Fibroblast of mammary gland (primary cell): ENCODE measurements around the gene GRK4.
"Not testable (repeated sequence)": the region's sequence is repeated elsewhere in the genome, so short reads cannot be mapped to it uniquely, and the experiment has no call there.

Experiments
- DNase-seq: peaks from one replicate; pipeline ENCODE4 v3.0.0-alpha.2; 2010; ENCODE audit warnings: low read depth
- H3K4me3 ChIP-seq: 2 replicates; pipeline ENCODE4 v1.5.1; 2011; ENCODE audit warnings: low read depth, mild to moderate bottlenecking, low read length, moderate library complexity; ENCODE audit not compliant: control insufficient read depth
- TF ChIP-seq, protein P1 (sequence below): conservative IDR thresholded peaks from 2 replicates; pipeline ENCODE4 v1.5.1; 2011; ENCODE audit warnings: low read depth, low read length, inconsistent platforms; ENCODE audit not compliant: control insufficient read depth, insufficient read depth

The GRK4 gene

GRCh38 chr4:2935762-2936743 is 27.3 kb upstream of the GRK4 start:
- peak; percentile 57 for DNase-seq
- H3K4me3 ChIP-seq, result peak overlapping the region; percentile 73
- TF ChIP-seq, protein P1, sequence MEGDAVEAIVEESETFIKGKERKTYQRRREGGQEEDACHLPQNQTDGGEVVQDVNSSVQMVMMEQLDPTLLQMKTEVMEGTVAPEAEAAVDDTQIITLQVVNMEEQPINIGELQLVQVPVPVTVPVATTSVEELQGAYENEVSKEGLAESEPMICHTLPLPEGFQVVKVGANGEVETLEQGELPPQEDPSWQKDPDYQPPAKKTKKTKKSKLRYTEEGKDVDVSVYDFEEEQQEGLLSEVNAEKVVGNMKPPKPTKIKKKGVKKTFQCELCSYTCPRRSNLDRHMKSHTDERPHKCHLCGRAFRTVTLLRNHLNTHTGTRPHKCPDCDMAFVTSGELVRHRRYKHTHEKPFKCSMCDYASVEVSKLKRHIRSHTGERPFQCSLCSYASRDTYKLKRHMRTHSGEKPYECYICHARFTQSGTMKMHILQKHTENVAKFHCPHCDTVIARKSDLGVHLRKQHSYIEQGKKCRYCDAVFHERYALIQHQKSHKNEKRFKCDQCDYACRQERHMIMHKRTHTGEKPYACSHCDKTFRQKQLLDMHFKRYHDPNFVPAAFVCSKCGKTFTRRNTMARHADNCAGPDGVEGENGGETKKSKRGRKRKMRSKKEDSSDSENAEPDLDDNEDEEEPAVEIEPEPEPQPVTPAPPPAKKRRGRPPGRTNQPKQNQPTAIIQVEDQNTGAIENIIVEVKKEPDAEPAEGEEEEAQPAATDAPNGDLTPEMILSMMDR, result no peak

GRCh38 chr4:2936773-2937145 is 26.6 kb upstream of the GRK4 start:
- no peak overlapping the region for H3K4me3 ChIP-seq
- peak; percentile 89 for DNase-seq
- TF ChIP-seq, protein P1, result no peak

DNA sequence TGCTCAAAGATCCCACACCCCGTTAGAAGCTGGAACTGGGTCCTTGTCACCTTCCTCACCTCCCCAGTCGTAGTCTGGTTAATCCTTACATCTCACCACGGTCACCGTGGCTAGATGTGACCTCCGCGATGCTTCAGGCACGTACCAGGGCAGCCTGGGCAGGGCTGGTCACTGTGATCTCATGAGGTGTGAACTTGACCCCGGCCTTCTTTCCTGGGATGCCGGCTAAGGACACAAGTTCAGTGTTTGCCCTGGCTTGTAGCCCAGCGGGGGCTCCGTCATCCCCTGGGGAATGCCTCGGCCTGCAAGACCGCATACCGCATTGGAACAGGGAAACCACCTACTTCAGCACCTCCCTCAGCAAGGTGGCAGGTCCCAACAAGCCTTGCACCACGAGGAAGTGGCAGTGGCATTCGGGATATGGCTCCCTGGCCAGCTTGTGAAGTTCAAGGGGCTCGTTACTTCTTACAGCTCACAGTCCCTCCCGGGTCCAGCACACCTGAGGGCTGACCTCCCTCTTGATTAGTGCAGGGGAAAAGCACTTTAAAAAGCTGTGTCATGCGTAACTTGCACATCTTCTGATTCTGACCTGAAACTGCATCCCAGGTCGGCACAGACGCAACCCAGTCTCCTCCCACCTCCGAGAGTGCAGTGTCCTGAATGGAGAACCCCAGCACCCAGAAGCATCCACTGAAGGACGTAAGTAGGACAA is 26.1 kb upstream of the GRK4 start:
- DNase-seq, result peak; percentile 53
- TF ChIP-seq, protein P1, result no peak
- H3K4me3 ChIP-seq, result no peak overlapping the region

GRCh38 chr4:2937986-2938385 is 25.4 kb upstream of the GRK4 start:
- H3K4me3 ChIP-seq, result no peak overlapping the region
- no peak for DNase-seq
- TF ChIP-seq, protein P1, result no peak

GRCh38 chr4:2938411-2938810 is 25.0 kb upstream of the GRK4 start:
- not testable (repeated sequence) for DNase-seq, H3K4me3 ChIP-seq

GRCh38 chr4:2938906-2939305 is 24.5 kb upstream of the GRK4 start:
- no peak overlapping the region for H3K4me3 ChIP-seq
- TF ChIP-seq, protein P1, result no peak
- no peak for DNase-seq

DNA sequence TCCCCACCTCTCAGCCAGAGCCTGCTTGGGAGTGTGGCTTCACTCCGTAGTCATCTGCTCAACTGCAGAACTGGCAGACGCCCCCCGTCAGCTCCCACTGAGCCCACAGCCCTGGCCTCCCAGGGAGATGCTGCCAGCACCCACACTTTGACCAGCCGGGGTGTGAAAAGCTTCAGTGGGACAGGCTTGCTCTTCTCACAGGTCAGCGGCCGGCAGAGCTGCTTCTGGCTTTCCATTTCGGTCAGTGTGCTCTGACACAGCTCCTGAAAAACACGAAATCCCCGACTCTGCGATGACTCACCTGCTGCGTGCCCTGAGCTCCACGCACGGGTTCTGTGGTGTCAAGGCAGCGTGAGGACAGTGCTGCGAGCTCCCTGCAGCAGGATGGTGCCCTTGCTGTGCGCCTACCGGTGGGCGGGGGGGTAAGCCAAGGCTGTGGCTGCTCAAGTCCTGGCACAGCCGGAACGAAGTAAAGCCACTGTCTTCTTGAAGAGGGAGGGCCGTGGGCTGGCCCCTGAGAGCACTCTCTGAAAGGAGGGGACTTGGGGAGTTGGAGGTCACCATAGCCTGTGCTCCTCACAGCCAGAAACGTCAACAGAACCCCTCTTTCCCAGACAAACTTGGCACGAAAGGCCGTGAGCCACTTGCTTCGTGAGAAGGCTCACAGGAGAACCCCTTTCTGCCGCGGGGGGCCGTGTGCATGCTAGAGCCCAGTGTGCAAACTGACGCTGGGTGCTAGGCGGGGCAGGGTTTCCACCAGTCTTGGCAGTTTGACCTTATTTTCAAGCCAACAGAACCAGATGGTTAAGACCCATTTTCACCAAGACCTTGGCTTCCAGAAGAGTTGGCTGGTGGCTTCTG is 23.8 kb upstream of the GRK4 start:
- TF ChIP-seq, protein P1, result no peak
- no peak overlapping the region for H3K4me3 ChIP-seq
- no peak for DNase-seq
